Mammary epithelial cell (primary cell): Measurements from ENCODE around the gene MUSK.

Experiments
- CTCF ChIP-seq, 2 donors: IDR thresholded peaks in 1 of 2; conservative IDR thresholded peaks in 1 of 2; 2 replicates each; pipeline ENCODE4 v1.5.1; 2011 to 2012; ENCODE audit warnings: inconsistent platforms in 2 of 2, low read length in 2 of 2, mild to moderate bottlenecking in 2 of 2, control low read depth in 1 of 2, low read depth in 1 of 2; ENCODE audit not compliant: insufficient read depth in 1 of 2; ENCODE audit errors: extremely low read depth in 1 of 2
- EZH2 ChIP-seq: IDR thresholded peaks from 2 replicates; pipeline ENCODE4 v1.6.1; 2012; ENCODE audit warnings: low read length, inconsistent platforms, borderline replicate concordance

DNA sequence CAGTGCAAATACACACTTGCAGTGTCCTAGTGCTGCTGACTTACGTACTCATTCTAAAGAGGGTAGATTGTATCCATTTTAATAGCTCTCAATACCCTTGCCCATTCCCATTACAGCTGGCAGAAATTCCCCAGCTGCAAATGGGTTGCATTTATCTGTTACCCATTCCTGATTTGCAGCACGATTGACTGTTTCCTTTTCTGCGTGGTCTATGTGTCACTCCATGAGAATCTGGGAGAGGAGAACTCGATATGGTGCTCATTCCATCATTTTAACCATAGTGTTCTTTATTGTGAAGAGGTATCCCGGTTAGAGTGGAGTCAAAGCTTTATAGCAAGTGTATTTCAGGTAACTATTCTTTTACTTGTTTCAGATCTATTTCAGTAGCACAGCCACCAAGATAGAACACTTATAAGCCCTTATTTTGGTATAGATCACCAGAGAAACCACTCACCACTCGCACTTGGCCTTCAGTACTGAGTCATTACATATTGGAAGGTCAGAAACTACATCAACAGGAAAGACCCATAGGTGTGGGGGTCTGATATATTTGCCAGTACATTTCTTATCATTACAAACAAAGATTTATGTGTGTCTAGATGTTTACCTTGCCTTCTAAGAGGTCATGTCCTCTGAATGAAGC lies 139.5 kb downstream of the MUSK start:
- TF ChIP-seq EZH2 = no peak
- TF ChIP-seq CTCF (conservative IDR thresholded peaks at IDR 0.05 in 1 of 2, IDR thresholded peaks at IDR 0.05 in 1 of 2; ENCODE audit: extremely low read depth in 1 of 2, insufficient read depth in 1 of 2, low read depth in 1 of 2, low read length in 2 of 2) = no peak
